Epithelial cell of proximal tubule (primary cell): ENCODE data around the gene SMARCA4. TPM values are rescaled to one million over a fixed set of nuclear protein-coding genes. Genes with fewer than 3 reads are reported as not detected.
"Not testable (repeated sequence)": the region's sequence is repeated elsewhere in the genome, so short reads cannot be mapped to it uniquely, and the experiment has no call there.

Experiments used
- DNase-seq: peaks from one replicate; pipeline ENCODE4 v3.0.0-alpha.2; 2011; ENCODE audit warnings: low read depth
- H3K4me3 ChIP-seq: 2 replicates; pipeline ENCODE4 v1.5.1; 2011; ENCODE audit warnings: low read depth, mild to moderate bottlenecking, low read length
- CTCF ChIP-seq: conservative IDR thresholded peaks from 2 replicates; pipeline ENCODE4 v1.5.1; 2012; ENCODE audit warnings: low read depth, mild to moderate bottlenecking, low read length
- total RNA-seq: library from RNA; depleted of rRNA; stranded (reverse); fragments of >200 nt; gene quantifications from 2 replicates; pipeline ENCODE4 v1.2.3, GENCODE V29; 2015

The SMARCA4 gene
- total RNA-seq, 1 donor from 2014 or later: 156 TPM

- no peak overlapping the region for H3K4me3 ChIP-seq
- DNase-seq: no peak
- TF ChIP-seq CTCF: no peak
These were observed 138.0 kb downstream of the SMARCA4 start for GRCh38 chr19:11098861-11099260.

- no peak for DNase-seq
- no peak for TF ChIP-seq CTCF
- H3K4me3 ChIP-seq: no peak overlapping the region
These were observed 139.2 kb downstream of the SMARCA4 start for GRCh38 chr19:11100049-11100448.

- TF ChIP-seq CTCF: no peak
- no peak for DNase-seq
- H3K4me3 ChIP-seq: no peak overlapping the region
These were observed 140.2 kb downstream of the SMARCA4 start for GRCh38 chr19:11101057-11101456.

- H3K4me3 ChIP-seq: no peak overlapping the region
- no peak for DNase-seq
- TF ChIP-seq CTCF: no peak
These were observed 142.1 kb downstream of the SMARCA4 start for GRCh38 chr19:11102944-11103343.

- DNase-seq, H3K4me3 ChIP-seq: not testable (repeated sequence)
These were observed 142.8 kb downstream of the SMARCA4 start for GRCh38 chr19:11103667-11104066.

- no peak overlapping the region for H3K4me3 ChIP-seq
- no peak for DNase-seq
- TF ChIP-seq CTCF: no peak
These were observed 144.3 kb downstream of the SMARCA4 start for GRCh38 chr19:11105014-11105636.

GRCh38 chr19:11106477-11106876 is 145.6 kb downstream of the SMARCA4 start:
- DNase-seq: no peak
- no peak for TF ChIP-seq CTCF
- no peak overlapping the region for H3K4me3 ChIP-seq
